H9 (cell line): ENCODE data around the gene TRIL. TPM values are rescaled to one million over a fixed set of nuclear protein-coding genes. Genes with fewer than 3 reads are reported as not detected.

Experiments
- DNase-seq: peaks from one replicate; pipeline ENCODE4 v3.0.0-alpha.2; 2017
- H2AFZ ChIP-seq: one replicate; pipeline ENCODE4 v1.6.1; 2013; ENCODE audit warnings: mild to moderate bottlenecking, low read length, control low read depth, moderate library complexity
- H2AK5ac ChIP-seq: 2 replicates; pipeline ENCODE4 v1.6.1; 2013; ENCODE audit warnings: low read length, control low read depth, mixed read lengths; ENCODE audit not compliant: insufficient read length
- H2BK120ac ChIP-seq: one replicate; pipeline ENCODE4 v1.6.1; 2013; ENCODE audit warnings: low read depth, mild to moderate bottlenecking, low read length, control low read depth, inconsistent platforms; ENCODE audit not compliant: poor library complexity, severe bottlenecking
- H2BK12ac ChIP-seq: 2 replicates; pipeline ENCODE4 v1.6.1; 2013; ENCODE audit warnings: low read length, control low read depth, mixed read lengths, low read depth; ENCODE audit not compliant: insufficient read length
- H2BK15ac ChIP-seq: 2 replicates; pipeline ENCODE4 v1.6.1; 2013; ENCODE audit warnings: low read depth, low read length, control low read depth
- H2BK20ac ChIP-seq: one replicate; pipeline ENCODE4 v1.6.1; 2013; ENCODE audit warnings: low read depth, mild to moderate bottlenecking, low read length, control low read depth, inconsistent platforms; ENCODE audit not compliant: poor library complexity, severe bottlenecking
- H2BK5ac ChIP-seq: 2 replicates; pipeline ENCODE4 v1.6.1; 2013; ENCODE audit warnings: low read length, control low read depth, mixed read lengths; ENCODE audit not compliant: insufficient read length
- H3K14ac ChIP-seq: 2 replicates; pipeline ENCODE4 v1.6.1; 2013; ENCODE audit warnings: low read length, control low read depth; ENCODE audit not compliant: insufficient read depth
- H3K18ac ChIP-seq: 2 replicates; pipeline ENCODE4 v1.6.1; 2013; ENCODE audit warnings: low read depth, mild to moderate bottlenecking, mixed read lengths, low read length, control low read depth; ENCODE audit not compliant: insufficient read length
- H3K23ac ChIP-seq: 2 replicates; pipeline ENCODE4 v1.6.1; 2013; ENCODE audit warnings: low read length, control low read depth, mixed read lengths, low read depth; ENCODE audit not compliant: insufficient read length
- H3K23me2 ChIP-seq: 2 replicates; pipeline ENCODE4 v1.6.1; 2013; ENCODE audit warnings: low read depth, mild to moderate bottlenecking, mixed read lengths, low read length, control low read depth; ENCODE audit not compliant: insufficient read length, poor library complexity, severe bottlenecking
- H3K27ac ChIP-seq: 2 replicates; pipeline ENCODE4 v1.5.1; 2013; ENCODE audit warnings: low read length, control low read depth, mixed read lengths, low read depth; ENCODE audit not compliant: insufficient read length
- H3K27me3 ChIP-seq: 2 replicates; pipeline ENCODE4 v1.6.1; 2013; ENCODE audit warnings: low read length, control low read depth, inconsistent platforms; ENCODE audit not compliant: insufficient read depth
- H3K4ac ChIP-seq: 2 replicates; pipeline ENCODE4 v1.6.1; 2013; ENCODE audit warnings: low read depth, mild to moderate bottlenecking, control low read depth, inconsistent platforms, low read length, moderate library complexity
- H3K4me1 ChIP-seq: 2 replicates; pipeline ENCODE4 v1.6.1; 2013; ENCODE audit warnings: low read length, control low read depth, inconsistent platforms; ENCODE audit not compliant: insufficient read depth
- H3K4me2 ChIP-seq: 2 replicates; pipeline ENCODE4 v1.6.1; 2013; ENCODE audit warnings: low read length, control low read depth, mixed read lengths; ENCODE audit not compliant: insufficient read length, insufficient read depth
- H3K56ac ChIP-seq: 2 replicates; pipeline ENCODE4 v1.6.1; 2013; ENCODE audit warnings: low read depth, mild to moderate bottlenecking, mixed read lengths, low read length, control low read depth; ENCODE audit not compliant: insufficient read length
- H3K79me1 ChIP-seq: 2 replicates; pipeline ENCODE4 v1.6.1; 2013; ENCODE audit warnings: low read depth, mild to moderate bottlenecking, moderate library complexity, low read length, control low read depth, inconsistent platforms; ENCODE audit not compliant: insufficient read depth, poor library complexity, severe bottlenecking
- H3K79me2 ChIP-seq: 2 replicates; pipeline ENCODE4 v1.6.1; 2013; ENCODE audit warnings: low read length, control low read depth, inconsistent platforms; ENCODE audit not compliant: insufficient read depth
- H3K9ac ChIP-seq: 2 replicates; pipeline ENCODE4 v1.6.1; 2013; ENCODE audit warnings: low read length, control low read depth, mixed read lengths; ENCODE audit not compliant: insufficient read length; ENCODE audit errors: extremely low read depth
- H3K9me3 ChIP-seq: one replicate; pipeline ENCODE4 v1.6.1; 2013; ENCODE audit warnings: low read depth, low read length, inconsistent platforms; ENCODE audit not compliant: control insufficient read depth
- H3T11ph ChIP-seq: one replicate; pipeline ENCODE4 v1.6.1; 2013; ENCODE audit warnings: mild to moderate bottlenecking, low read length, control low read depth, inconsistent platforms
- H4K20me1 ChIP-seq: one replicate; pipeline ENCODE4 v1.6.1; 2013; ENCODE audit not compliant: control insufficient read depth, insufficient read length, insufficient read depth
- H4K5ac ChIP-seq: 2 replicates; pipeline ENCODE4 v1.6.1; 2013; ENCODE audit warnings: low read depth, mild to moderate bottlenecking, mixed read lengths, low read length, control low read depth; ENCODE audit not compliant: insufficient read length
- H4K8ac ChIP-seq: replicated peaks from 2 replicates; pipeline ENCODE4 v1.6.1; 2013; ENCODE audit warnings: low read length, control low read depth, mixed read lengths, low read depth; ENCODE audit not compliant: insufficient read length
- H4K91ac ChIP-seq: 2 replicates; pipeline ENCODE4 v1.6.1; 2013; ENCODE audit warnings: low read depth, mild to moderate bottlenecking, moderate library complexity, mixed read lengths, low read length, control low read depth; ENCODE audit not compliant: insufficient read length
- H3K27ac Mint-ChIP-seq, 3 experiments: 2 replicates in 2 of 3; 3 replicates in 1 of 3; pipeline ENCODE4 v1.8.0; 2020 to 2021; ENCODE audit warnings: mixed read lengths in 3 of 3, mild to moderate bottlenecking in 1 of 3, moderate library complexity in 1 of 3
- H3K27me3 Mint-ChIP-seq: 2 replicates; pipeline ENCODE4 v1.8.0; 2021; ENCODE audit warnings: low read depth, mild to moderate bottlenecking, moderate library complexity, mixed read lengths
- H3K36me3 Mint-ChIP-seq, 3 experiments: 2 replicates in 2 of 3; 3 replicates in 1 of 3; pipeline ENCODE4 v1.8.0; 2020 to 2021; ENCODE audit warnings: low read depth in 3 of 3, mixed read lengths in 3 of 3; ENCODE audit not compliant: insufficient read depth in 1 of 3
- H3K4me1 Mint-ChIP-seq, 2 experiments: 2 replicates each; pipeline ENCODE4 v1.8.0; 2020; ENCODE audit warnings: mixed read lengths in 2 of 2
- H3K4me3 Mint-ChIP-seq, 2 experiments: 2 replicates in 1 of 2; 3 replicates in 1 of 2; pipeline ENCODE4 v1.8.0; 2020 to 2021; ENCODE audit warnings: mild to moderate bottlenecking in 2 of 2, mixed read lengths in 2 of 2, moderate library complexity in 1 of 2
- H3K9me3 Mint-ChIP-seq, 2 experiments: 2 replicates in 1 of 2; 3 replicates in 1 of 2; pipeline ENCODE4 v1.8.0; 2020; ENCODE audit warnings: mild to moderate bottlenecking in 2 of 2, mixed read lengths in 2 of 2, moderate library complexity in 1 of 2
- WGBS: extraction: QIAGEN DNeasy Blood & Tissue Kit; methylation state at CpG from one replicate; pipeline ENCODE4 v1.1.7; 2013; ENCODE audit warnings: missing lambda C conversion rate, low lambda C conversion rate, mixed read lengths; ENCODE audit not compliant: insufficient read length; ENCODE audit errors: extremely low coverage; 5-methylcytosine and 5-hydroxymethylcytosine counted together
- total RNA-seq: library from RNA; stranded (reverse); gene quantifications from 2 replicates; pipeline ENCODE4 v1.2.1, GENCODE V29; 2021
- TF ChIP-seq, protein P1 (sequence below): fragments of 200-600 bp; sonication (generic); conservative IDR thresholded peaks from 3 replicates; pipeline ENCODE4 v1.8.0; 2021; ENCODE audit warnings: antibody characterized with exemption, mild to moderate bottlenecking

The TRIL gene
- total RNA-seq, 1 experiment from 2014 or later = 3.1 TPM

DNA sequence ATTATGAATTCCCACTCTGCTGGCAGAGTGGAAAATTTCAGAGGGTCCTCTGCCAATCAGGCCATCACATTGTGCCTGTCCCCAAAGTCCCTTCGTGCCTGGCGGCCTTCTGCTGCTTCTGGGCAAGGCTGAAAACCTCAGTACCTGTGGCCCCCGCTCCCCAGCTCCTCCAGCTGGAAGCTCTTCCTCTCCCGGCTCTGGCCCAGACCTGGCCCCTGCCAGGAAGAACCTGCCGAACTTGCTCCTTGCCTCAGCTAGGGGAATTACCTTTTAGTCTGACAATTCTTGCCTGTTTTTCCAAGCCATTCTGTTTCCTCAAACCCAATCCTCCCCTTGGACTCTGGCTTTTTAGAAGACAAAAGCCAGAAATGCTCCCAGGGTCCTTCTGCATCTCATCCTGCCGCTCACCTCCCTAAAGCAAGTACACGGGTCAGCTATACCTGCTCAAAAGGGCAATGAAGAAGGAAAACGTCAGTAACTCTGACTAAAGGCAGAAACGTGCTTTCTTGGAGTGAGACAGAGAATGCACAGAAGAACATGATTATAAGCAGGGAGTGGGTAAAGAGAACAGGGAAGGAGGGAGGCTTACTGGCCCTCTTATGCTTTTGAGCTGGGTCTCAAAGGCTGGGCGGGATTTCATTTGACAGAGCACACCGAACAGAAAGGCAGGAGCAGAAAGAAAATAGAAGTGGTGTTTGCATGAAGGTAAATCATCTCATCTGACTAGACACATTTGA lies 28.1 kb upstream of the TRIL start:
- no peak overlapping the region for H3K4me3 Mint-ChIP-seq
- no peak overlapping the region for H4K5ac ChIP-seq
- no peaks in the 10 kb centered on the region for H3K79me1 ChIP-seq
- no peak overlapping the region for H3K18ac ChIP-seq
- no peaks in the 10 kb centered on the region for H3K9me3 Mint-ChIP-seq
- peaks cover 4% of the 10 kb centered on the region; the same call in 1 of the 2 replicates for H3K27me3 Mint-ChIP-seq
- H3K14ac ChIP-seq = no peak overlapping the region
- H4K20me1 ChIP-seq = no peaks in the 10 kb centered on the region
- H2BK15ac ChIP-seq = no peak overlapping the region
- no peak overlapping the region for H2AFZ ChIP-seq
- no peak overlapping the region for H3K9ac ChIP-seq
- H3K4me1 Mint-ChIP-seq = peaks cover 44 to 46% of the 10 kb centered on the region in 2 experiments
- H3K4ac ChIP-seq = no peak overlapping the region
- H3K27ac Mint-ChIP-seq = no peak overlapping the region
- H3K9me3 ChIP-seq = no peaks in the 10 kb centered on the region
- no peaks in the 10 kb centered on the region for H3K27me3 ChIP-seq
- H2AK5ac ChIP-seq = no peak overlapping the region
- DNase-seq = no peak
- no peak overlapping the region for H3T11ph ChIP-seq
- H2BK120ac ChIP-seq = no peak overlapping the region
- H3K36me3 Mint-ChIP-seq = no peaks in the 10 kb centered on the region
- H3K4me2 ChIP-seq = no peak overlapping the region
- WGBS = no CpG with 5 or more reads among the region's 11 CpGs
- no peaks in the 10 kb centered on the region for H3K23me2 ChIP-seq
- TF ChIP-seq, protein P1, sequence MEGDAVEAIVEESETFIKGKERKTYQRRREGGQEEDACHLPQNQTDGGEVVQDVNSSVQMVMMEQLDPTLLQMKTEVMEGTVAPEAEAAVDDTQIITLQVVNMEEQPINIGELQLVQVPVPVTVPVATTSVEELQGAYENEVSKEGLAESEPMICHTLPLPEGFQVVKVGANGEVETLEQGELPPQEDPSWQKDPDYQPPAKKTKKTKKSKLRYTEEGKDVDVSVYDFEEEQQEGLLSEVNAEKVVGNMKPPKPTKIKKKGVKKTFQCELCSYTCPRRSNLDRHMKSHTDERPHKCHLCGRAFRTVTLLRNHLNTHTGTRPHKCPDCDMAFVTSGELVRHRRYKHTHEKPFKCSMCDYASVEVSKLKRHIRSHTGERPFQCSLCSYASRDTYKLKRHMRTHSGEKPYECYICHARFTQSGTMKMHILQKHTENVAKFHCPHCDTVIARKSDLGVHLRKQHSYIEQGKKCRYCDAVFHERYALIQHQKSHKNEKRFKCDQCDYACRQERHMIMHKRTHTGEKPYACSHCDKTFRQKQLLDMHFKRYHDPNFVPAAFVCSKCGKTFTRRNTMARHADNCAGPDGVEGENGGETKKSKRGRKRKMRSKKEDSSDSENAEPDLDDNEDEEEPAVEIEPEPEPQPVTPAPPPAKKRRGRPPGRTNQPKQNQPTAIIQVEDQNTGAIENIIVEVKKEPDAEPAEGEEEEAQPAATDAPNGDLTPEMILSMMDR = no peak
- no peak overlapping the region for H3K56ac ChIP-seq
- no peak overlapping the region for H4K91ac ChIP-seq
- no peak overlapping the region for H3K23ac ChIP-seq
- no peak overlapping the region for H3K27ac ChIP-seq
- H2BK12ac ChIP-seq = no peak overlapping the region
- no peak overlapping the region for H2BK5ac ChIP-seq
- peaks cover 3% of the 10 kb centered on the region; the same call in 1 of the 2 replicates for H3K4me1 ChIP-seq
- no peaks in the 10 kb centered on the region for H3K79me2 ChIP-seq
- H2BK20ac ChIP-seq = no peak overlapping the region
- H4K8ac ChIP-seq = no peak overlapping the region
